HG02623 (cell line): Measurements from ENCODE around the gene ZNF276.
"Not testable (repeated sequence)": the region's sequence is repeated elsewhere in the genome, so short reads cannot be mapped to it uniquely, and the experiment has no call there.

Source experiments
- ATAC-seq: cut with Tn5 transposase; IDR thresholded peaks from one replicate; pipeline ENCODE4 v1.9.1; 2021; ENCODE audit warnings: moderate library complexity; ENCODE audit not compliant: unreplicated experiment

The ZNF276 gene

GRCh38 chr16:89779231-89779908, 58.0 kb downstream of the ZNF276 start:
- ATAC-seq = no peak

- no peak for ATAC-seq
These were observed 58.6 kb downstream of the ZNF276 start for GRCh38 chr16:89779909-89780305.

- ATAC-seq = no peak
These were observed 61.2 kb downstream of the ZNF276 start for GRCh38 chr16:89782489-89782888.

GRCh38 chr16:89783952-89784351, 62.6 kb downstream of the ZNF276 start:
- not testable (repeated sequence) for ATAC-seq

- ATAC-seq = no peak
These were observed 63.1 kb downstream of the ZNF276 start for GRCh38 chr16:89784406-89784805.

GRCh38 chr16:89785523-89786155, 64.3 kb downstream of the ZNF276 start:
- no peak for ATAC-seq

GRCh38 chr16:89786474-89787364, 65.4 kb downstream of the ZNF276 start:
- no peak for ATAC-seq

GRCh38 chr16:89787365-89787805, 66.0 kb downstream of the ZNF276 start:
- ATAC-seq = no peak
